Breast epithelium (tissue), 3 donors: ENCODE data around the gene TPRG1.

Source experiments
- POLR2A ChIP-seq: fragments of 450-650 bp; IDR thresholded peaks from one replicate; pipeline ENCODE4 v1.6.1; 2016; ENCODE audit warnings: antibody characterized with exemption, mild to moderate bottlenecking, moderate library complexity
- POLR2AphosphoS5 ChIP-seq, 3 donors: sonication (generic); formaldehyde crosslinking; IDR thresholded peaks; one replicate each; pipeline ENCODE4 v1.6.1; 2017; ENCODE audit warnings: antibody characterized with exemption in 3 of 3
- TF ChIP-seq, protein P1 (sequence below), 3 donors: fragments of 450-650 bp; IDR thresholded peaks; one replicate each; pipeline ENCODE4 v1.5.1; 2016 to 2017; ENCODE audit warnings: antibody characterized with exemption in 3 of 3, mild to moderate bottlenecking in 3 of 3, moderate library complexity in 3 of 3

DNA sequence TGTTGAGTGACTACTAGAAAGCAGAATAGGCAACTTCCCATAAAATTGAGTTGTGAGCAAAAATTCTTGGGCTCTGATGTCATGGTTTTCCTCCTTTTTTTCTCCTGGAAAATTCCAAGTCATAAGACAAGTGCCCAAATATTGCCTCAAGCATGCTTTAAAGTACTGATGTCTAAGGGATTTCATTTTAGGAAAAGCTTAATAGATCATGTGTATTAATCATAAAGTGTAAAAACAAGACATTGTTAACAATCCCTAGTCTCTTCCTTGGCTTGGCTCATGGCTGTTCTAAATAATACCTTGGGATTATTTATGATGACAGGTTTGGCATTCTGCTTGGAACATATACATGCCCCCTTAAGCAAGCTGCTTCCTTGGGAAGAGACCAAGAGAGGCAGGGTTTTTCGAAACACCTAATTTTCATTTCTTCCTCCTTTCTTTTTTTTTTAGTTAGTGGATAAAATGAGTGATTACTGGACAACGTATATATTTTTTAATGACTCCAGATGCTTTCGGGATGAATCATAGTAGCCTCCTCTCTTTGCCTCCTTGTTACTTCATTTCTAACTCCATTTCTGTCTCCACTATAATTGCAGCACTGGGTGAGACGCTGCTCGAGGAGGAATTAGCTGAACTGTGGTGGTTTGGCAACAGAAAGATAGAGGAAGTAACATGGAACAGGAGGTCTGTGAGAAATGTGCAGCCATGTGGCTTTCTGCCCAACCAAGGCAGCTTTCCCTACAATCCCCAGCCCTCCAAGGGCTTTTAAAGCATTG is 104.9 kb downstream of the TPRG1 start:
- TF ChIP-seq, protein P1, sequence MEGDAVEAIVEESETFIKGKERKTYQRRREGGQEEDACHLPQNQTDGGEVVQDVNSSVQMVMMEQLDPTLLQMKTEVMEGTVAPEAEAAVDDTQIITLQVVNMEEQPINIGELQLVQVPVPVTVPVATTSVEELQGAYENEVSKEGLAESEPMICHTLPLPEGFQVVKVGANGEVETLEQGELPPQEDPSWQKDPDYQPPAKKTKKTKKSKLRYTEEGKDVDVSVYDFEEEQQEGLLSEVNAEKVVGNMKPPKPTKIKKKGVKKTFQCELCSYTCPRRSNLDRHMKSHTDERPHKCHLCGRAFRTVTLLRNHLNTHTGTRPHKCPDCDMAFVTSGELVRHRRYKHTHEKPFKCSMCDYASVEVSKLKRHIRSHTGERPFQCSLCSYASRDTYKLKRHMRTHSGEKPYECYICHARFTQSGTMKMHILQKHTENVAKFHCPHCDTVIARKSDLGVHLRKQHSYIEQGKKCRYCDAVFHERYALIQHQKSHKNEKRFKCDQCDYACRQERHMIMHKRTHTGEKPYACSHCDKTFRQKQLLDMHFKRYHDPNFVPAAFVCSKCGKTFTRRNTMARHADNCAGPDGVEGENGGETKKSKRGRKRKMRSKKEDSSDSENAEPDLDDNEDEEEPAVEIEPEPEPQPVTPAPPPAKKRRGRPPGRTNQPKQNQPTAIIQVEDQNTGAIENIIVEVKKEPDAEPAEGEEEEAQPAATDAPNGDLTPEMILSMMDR (IDR thresholded peaks at IDR 0.05): no peak
- TF ChIP-seq POLR2A: no peak
- TF ChIP-seq POLR2AphosphoS5 (IDR thresholded peaks at IDR 0.05): no peak
